Astrocyte of the hippocampus (primary cell): ENCODE results near the gene MED15.

ENCODE experiments used
- DNase-seq: peaks from one replicate; pipeline ENCODE4 v3.0.0; 2011; ENCODE audit warnings: low read depth, low spot score

The MED15 gene

GRCh38 chr22:20622650-20623339 is 115.4 kb downstream of the MED15 start:
- no peak for DNase-seq

DNA sequence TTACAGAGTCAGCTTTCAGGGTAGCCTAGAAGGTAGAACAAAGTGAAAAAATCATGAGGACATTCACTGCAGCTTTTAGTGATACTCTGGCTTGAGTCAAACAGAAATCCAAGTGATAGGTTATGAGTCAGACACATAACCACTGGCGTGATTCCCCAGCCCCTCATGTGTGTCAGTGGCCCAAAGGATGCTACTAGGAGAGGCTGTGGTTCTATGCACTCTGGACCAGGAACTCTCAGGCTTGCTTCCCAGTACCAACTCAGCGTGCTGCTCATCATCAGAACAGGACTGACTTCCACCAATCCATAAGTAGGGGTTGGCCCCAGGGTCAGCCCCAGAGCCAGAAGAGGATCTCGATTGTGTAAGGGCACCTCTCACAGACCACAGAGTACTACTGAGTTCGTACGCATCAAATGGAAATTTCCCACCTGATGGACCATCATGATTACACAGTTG is 116.8 kb downstream of the MED15 start:
- DNase-seq = no peak

DNA sequence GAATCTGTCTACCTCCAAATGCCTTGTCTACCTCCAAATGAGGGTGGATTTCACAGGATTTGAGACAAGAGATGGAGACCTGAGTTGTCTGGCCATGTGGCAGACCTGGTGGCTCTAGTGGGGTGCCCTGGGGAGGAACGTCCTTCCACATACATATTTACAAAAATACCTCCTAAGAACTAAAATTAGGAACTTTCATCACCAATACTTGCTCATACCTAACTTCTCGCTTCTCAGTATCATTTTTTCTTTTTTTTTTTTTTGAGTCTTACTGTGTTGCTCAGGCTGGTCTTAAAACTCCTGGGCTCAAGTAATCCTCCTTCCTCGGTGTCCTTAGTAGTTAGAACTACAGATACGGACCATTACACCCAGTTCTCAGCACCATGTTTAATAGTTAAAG is 117.9 kb downstream of the MED15 start:
- DNase-seq = no peak

DNA sequence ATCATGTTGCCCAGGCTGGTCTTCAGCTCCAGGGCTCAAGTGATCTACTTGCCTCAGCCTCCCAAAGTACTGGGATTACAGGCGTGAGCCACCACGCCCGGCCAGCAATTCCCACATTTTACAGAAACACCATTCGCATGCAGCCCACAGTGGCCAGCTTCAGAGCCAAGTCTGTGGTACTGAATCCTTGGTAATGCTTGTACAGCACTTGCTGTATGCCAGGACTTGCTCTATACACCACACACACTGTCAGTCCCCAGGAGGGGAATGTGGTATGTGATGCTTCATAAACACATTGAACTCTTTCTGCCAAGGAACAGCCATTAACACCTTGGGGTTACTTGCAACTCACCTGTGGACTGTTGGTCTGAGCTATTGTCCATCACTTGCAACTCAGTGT is 119.4 kb downstream of the MED15 start:
- DNase-seq = no peak

DNA sequence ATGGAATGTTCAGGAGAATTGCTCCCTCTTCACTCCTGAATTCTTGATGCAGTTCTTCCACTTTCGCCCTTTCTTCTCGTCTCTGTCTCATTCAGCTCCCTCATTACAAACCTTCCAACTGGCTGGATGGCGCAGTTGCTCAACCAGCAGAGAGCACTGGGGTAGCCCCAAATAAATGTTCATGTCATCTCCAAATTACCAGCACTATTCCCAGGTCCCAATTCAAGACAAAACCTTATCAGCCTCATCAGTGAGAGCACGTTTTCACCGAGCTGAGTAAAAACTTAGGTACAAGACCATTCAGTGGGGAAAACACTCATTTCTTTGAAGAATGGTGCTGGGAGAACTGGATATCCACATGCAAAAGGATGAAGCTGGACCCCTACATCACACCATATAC is 120.0 kb downstream of the MED15 start:
- no peak for DNase-seq

GRCh38 chr22:20628081-20628939 is 120.9 kb downstream of the MED15 start:
- no peak for DNase-seq

DNA sequence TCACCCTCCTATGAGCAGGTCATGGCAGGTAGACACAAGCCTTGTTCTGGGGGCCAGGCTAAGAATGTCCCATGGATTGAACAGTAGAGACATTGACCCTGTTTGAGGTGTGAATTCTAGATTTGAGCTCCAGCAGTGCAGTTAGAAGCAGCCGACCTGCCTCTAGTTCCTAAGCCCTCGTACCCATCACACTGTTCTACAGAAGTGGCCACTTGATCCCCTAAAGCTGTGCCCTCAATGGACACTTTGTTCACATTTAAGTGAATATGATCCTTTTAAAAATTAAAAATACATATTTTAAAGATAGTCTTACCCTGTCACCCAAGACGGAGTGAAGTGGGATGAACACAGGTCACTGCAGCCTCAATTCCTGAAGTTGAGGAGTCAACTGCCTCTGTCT is 122.0 kb downstream of the MED15 start:
- DNase-seq = no peak

- DNase-seq = no peak
Observed at GRCh38 chr22:20630873-20631617, 123.6 kb downstream of the MED15 start.

GRCh38 chr22:20632082-20632481 is 124.7 kb downstream of the MED15 start:
- no peak for DNase-seq

GRCh38 chr22:20632518-20632917 is 125.1 kb downstream of the MED15 start:
- no peak for DNase-seq

DNA sequence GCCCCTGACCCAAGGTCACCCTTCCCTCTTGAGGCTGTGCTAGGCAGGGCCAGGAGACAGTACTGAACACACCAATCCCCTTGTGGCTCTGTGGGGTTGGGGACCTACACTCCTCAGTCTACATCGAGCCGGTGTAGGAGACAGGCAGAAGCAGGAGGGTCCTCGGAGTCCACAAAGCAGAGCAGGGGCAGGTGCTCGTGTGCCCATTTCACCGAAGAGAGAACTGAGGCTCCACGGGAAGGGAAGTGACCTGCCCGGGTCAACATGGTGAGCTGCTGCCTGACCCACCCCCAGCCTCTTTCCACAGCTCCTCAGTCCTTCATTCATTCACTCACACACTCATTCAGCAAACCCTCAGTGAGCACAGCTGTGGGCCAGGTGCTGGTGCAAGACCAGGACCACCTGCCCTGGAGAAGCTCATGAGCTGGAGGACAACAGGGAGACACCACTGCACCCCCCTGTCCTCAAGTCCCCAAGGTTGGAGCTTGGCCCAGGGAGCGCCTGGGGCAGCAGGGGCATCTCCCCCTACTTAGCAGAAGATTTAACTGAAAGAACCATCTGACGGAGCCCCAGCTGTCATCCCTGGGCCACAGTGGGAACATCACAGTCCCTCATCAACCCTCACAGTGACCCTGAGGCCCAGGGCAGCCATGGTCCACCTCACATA is 127.3 kb downstream of the MED15 start:
- no peak for DNase-seq

GRCh38 chr22:20635227-20635591 is 127.8 kb downstream of the MED15 start:
- no peak for DNase-seq

DNA sequence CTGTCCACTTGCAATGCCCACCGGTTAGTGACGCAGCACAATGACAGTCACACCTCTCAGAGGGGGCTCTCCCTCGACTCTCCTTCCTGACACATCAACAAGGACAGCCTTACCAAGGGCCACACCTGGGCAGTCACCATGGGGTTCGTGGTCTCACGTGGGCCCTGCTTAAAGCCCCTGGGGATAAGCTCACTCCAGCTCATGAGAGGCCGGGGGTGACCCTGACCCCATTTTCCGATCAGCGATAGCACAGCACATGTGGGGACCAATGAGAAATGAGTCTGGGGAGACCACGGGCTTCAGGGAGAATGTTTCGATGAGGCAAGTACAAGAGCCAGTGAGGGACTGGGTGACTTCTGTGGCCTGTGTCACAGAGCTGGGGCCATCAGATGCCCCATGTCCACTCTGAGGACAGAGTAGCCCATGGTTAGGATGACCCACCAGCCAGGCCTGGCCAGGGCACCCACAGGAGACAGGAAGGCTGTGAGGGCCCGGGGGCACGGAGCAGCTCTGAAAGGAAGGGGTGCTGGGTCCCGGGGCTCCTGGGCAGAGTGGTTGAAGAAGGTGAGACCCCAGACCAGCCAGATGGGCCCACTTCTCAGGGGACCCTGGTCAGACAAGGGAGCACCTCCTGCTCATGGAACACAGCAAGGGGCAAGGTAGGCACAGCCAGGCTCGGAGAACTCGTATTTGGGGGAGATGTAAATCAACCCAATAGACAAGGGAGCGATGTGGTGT is 128.8 kb downstream of the MED15 start:
- no peak for DNase-seq

GRCh38 chr22:20636945-20637344 is 129.5 kb downstream of the MED15 start:
- no peak for DNase-seq
